HuH-7.5 (cell line): ENCODE data around the gene MTX1.

Experiments
- DNase-seq: peaks from one replicate; pipeline ENCODE4 v3.0.0; 2011; ENCODE audit warnings: low spot score

MTX1 gene

GRCh38 chr1:155174324-155175280 is 33.9 kb upstream of the MTX1 start:
- peak; percentile 23 for DNase-seq

GRCh38 chr1:155175281-155175926 is 33.1 kb upstream of the MTX1 start:
- peak; percentile 27 for DNase-seq

- DNase-seq: no peak
These were observed 32.5 kb upstream of the MTX1 start for GRCh38 chr1:155175927-155176371.

- peak; percentile 99 for DNase-seq
These were observed 31.9 kb upstream of the MTX1 start for GRCh38 chr1:155176544-155177071.

GRCh38 chr1:155177192-155177917 is 31.1 kb upstream of the MTX1 start:
- DNase-seq: peak; percentile 49

- DNase-seq: no peak
These were observed 30.6 kb upstream of the MTX1 start for GRCh38 chr1:155177918-155178281.

- peak; percentile 38 for DNase-seq
These were observed 29.9 kb upstream of the MTX1 start for GRCh38 chr1:155178441-155179111.

- DNase-seq: peak; percentile 25
These were observed 29.1 kb upstream of the MTX1 start for GRCh38 chr1:155179112-155180031.

GRCh38 chr1:155181371-155182051 is 27.0 kb upstream of the MTX1 start:
- DNase-seq: no peak

- DNase-seq: no peak
These were observed 26.4 kb upstream of the MTX1 start for GRCh38 chr1:155182052-155182550.

- no peak for DNase-seq
These were observed 24.7 kb upstream of the MTX1 start for GRCh38 chr1:155183775-155184221.

GRCh38 chr1:155184351-155184811 is 24.1 kb upstream of the MTX1 start:
- DNase-seq: no peak

- no peak for DNase-seq
These were observed 23.4 kb upstream of the MTX1 start for GRCh38 chr1:155184835-155185782.

- no peak for DNase-seq
These were observed 22.8 kb upstream of the MTX1 start for GRCh38 chr1:155185783-155186066.

- no peak for DNase-seq
These were observed 22.3 kb upstream of the MTX1 start for GRCh38 chr1:155186067-155186793.

GRCh38 chr1:155186794-155187455 is 21.6 kb upstream of the MTX1 start:
- DNase-seq: no peak

GRCh38 chr1:155187456-155187891 is 21.0 kb upstream of the MTX1 start:
- no peak for DNase-seq
